ENCODE measurements around the gene PPIA.

- TF ChIP-seq CTCF (IDR thresholded peaks at IDR 0.05), result no peak
- no peak for TF ChIP-seq EZH2phosphoT487 (IDR thresholded peaks at IDR 0.05; ENCODE audit: borderline replicate concordance, low read depth)
- TF ChIP-seq REST (IDR thresholded peaks at IDR 0.05; ENCODE audit: low read depth, low read length), result no peak
- no peak for TF ChIP-seq YY1 (IDR thresholded peaks at IDR 0.05; ENCODE audit: low read depth)
- no peak for TF ChIP-seq ELF1 (IDR thresholded peaks at IDR 0.05)
- no peak for TF ChIP-seq POLR2AphosphoS5 (IDR thresholded peaks at IDR 0.05; ENCODE audit: low read depth, low read length)
- no peak for TF ChIP-seq NRF1 (IDR thresholded peaks at IDR 0.05; ENCODE audit: low read depth, low read length)
- TF ChIP-seq RFX5 (IDR thresholded peaks at IDR 0.05; ENCODE audit: low read length), result no peak
Measured at GRCh38 chr7:44755698-44756627, 40.5 kb upstream of the PPIA start.
